GM21381 (cell line): ENCODE results near the gene SDK1.

Experiments
- ATAC-seq: cut with Tn5 transposase; IDR thresholded peaks from one replicate; pipeline ENCODE4 v1.9.1; 2021; ENCODE audit warnings: mild to moderate bottlenecking, moderate library complexity; ENCODE audit not compliant: unreplicated experiment

SDK1 gene

DNA sequence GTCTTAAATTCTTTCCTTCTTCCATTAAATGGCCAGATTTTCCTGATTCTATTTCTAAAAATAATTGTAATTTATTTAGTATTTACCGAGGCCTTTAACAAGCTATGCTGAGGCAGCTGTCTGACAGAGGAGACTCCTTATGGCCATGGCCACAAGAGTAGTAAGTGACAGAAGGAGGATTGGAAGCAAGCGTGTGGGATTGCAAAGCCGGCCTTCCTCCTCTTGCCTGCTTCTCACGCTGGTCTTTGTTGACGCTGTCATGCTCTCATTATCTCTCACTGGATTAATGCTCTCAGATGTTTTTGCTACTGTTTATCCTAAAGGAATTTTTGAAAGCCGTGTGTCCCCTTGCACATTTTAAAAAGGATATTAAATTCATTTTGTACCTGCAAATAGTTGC lies 546.3 kb downstream of the SDK1 start:
- ATAC-seq: no peak

DNA sequence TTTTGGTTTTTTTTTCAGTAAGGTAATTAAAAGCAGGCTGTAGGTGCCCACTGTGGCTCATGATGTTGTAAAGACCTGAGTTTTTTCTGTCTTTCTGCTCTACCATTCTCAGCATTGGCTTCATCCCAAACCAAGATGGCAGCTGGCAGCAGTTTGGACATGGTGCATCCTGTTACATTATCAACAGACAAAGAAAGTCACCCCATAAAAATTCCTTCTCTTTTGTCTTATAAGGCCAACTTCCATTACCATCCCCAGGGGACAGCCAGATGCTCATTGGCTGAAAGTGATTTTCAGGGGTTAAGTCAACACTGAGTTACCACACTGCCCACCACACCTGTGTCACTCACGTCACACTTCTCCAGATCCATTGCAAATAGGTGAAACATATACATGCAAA lies 558.4 kb downstream of the SDK1 start:
- no peak for ATAC-seq

DNA sequence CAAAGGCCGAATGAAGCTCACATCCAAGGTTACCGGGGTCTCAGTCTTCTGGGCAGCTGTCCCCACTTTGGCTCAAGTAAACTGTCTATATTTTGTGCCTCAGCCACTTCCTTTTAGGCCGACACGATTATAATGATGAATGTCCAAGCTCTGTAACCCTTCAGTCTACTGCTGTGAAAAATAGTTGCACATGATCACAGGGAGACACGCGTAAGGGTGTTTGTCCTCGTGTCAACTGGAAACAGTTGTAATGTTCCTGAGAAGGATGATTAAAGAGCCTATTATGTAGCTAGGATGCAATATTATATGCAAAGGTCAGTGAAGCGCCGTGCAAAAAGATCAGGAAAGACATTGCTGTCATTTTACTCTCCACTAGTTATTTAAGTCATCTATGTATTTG lies 559.9 kb downstream of the SDK1 start:
- ATAC-seq: no peak

DNA sequence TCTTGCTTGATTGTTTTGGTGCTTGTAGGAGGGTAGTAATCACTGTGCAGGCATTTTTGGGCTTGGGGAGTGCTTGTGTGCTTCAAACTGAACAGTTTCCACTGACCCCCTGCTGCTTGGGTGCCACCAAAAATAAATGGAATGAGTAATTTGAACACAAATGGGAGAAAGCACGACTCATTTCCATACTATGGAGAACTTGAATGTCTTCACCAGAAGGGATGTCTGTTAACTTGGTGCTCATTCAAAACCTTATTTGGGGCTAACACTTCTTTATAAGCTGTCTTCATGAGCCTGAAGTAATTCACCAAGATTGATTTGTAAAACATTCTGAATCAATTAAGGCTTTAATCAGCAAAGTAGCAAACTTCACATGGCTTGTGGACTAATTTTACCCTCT lies 560.3 kb downstream of the SDK1 start:
- ATAC-seq: no peak

DNA sequence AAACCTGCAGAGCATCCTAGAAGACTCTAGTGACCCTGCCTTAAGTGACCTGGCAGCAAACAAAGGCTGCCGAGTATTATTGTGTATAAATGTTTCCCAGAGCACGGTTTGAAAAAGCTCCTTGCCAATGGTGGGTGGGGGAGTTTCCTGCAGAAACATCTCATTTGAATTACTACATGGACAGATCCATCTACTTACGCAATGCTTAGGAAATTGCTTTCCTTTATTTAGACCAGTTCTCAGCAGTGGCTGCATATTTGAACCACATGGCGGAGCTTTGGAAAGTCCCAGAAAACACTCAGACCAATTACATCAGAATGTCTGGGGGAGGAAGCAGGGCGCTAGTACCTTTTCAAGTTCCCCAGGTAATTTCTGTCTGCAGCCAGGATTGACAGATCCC lies 560.9 kb downstream of the SDK1 start:
- no peak for ATAC-seq

DNA sequence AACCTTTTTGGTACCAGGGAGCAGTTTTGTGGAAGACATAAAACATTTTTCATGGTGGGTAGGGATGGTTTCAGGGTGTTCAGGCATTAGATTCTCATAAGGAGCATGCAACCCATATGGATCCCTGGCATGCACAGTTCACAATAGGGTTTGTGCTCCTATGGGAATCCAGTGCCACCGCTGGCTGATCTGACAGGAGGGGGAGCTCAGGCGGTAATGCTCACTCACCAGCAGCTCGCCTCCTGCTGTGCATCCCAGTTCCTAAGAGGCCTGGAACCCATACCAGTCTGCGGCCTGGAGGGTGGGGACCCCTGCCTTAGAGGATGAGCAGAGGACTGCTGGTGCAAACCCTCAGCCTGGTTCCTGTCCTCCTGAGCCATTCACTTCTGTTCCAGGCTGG lies 561.7 kb downstream of the SDK1 start:
- ATAC-seq: no peak

DNA sequence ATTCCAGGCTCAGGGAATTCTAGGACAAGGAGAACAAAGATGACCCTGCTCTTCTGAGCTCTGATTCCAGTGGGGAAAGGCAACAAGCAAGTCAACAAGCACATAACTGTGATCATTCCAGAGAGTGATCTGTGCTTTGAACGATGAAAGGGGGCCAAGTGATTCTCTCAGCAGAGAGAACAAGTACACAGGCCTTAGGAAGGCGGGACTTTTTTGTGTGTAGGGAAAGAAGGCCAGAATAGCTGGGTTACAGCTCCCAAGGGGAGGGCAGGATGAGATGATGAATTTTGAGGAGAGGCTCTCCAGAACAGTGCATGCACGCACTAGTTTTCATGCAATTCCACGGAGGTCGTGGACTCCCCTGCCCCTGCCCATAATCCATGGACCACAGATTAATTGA lies 565.2 kb downstream of the SDK1 start:
- no peak for ATAC-seq

DNA sequence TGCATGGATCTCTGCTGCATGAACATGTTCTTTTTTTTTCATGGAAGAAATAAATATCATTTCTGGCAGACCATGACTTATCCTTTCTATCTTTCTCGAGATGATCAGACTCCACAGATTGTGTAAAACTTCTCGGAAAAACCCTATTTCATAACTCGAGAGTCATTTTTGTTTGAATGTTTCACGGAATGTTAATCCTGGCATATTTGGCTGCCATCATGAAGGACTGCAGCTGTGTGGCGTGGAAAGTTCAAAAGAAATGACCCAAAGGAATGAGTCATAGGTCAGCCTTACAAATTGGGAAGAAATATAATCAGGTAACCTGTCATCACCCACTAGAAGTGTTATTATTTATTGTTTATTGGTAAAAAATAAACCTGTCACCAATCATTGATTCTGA lies 566.8 kb downstream of the SDK1 start:
- ATAC-seq: no peak

DNA sequence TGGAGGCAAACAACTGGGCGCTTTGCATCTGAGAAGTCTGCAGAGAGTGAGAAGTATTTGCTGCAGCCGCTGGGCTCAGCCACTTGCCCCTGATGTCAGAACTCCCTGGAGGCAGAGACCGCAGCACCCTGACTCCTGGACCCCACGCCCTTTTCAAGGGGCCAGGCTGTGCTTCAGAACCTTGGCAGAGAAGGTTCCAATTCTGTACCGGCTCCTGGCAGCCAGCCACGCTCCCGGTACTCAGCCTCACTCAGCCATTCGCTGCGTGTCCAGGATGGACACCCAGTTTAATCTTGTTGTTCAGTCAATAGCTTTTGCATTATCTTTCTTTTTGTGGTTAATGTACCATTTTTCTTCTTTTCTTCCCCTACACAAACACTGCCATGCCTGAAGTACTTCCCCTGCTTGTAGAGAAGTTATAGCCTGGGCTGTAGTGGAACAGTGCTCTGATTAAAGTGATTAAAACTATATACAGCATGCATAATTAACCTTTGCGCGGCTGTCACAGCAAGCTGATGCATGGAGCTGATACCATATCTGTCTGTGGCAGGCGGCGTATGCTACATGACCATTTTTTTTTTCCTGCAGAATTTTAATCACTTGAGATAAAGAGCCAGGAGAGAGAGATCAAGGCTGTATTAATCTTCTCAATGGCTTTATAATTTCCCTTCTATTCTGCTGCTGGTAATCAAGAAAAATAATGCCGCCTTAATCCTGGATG lies 578.5 kb downstream of the SDK1 start:
- no peak for ATAC-seq

DNA sequence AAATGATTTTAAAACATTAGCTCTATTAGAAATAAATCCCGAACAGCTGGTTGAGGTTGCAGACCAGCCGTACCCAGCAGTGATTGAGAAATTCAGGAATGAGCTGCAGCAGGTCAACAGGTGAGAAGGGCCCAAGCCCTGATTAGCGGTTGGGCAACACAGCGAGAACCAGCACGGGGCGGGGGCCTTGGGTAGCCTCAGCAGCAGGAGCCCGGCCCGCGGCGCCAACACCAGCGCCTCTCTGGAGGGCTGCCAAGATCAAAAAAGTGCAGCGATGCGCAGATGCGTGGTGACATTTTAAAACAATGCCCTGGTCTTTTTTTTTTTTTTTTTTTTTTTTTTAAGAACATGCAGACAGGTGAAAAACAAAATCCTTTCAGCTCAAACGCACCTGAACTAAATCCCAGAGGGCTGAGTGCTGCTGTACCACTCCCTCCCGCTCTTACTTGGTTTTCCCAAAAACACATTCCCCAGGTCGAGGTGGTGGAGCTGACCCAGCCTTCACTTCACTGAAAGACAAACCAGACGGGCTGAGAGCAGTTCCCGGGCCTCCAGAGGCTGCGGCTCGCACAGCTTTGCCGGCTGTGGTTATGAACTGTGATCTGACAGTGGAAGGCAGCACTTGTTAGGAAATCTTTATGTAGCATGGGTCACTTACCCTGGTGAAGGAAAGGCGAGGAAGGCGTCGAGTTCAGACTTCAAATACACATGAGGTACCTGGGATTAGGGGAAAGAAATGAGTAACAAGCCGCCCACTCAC lies 579.4 kb downstream of the SDK1 start:
- ATAC-seq: no peak

DNA sequence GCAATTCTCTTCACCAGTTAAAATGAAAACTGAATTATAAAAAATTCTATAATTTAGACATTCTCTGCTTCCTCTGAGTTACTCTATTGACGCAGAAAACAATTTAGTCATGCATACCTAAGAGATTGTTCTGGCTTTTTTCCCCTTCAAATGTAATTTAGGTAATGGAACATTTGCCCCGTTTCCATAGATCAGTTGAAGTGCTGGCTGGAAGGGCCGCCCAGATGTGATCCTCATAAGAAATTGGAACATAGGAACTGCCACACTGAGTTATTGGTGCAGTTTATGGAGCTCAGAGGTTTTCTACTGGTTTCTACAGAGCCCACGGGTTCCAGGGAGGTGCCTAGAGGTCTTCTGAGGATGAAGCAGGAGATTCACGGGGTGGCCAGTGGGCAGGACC lies 581.7 kb downstream of the SDK1 start:
- no peak for ATAC-seq

DNA sequence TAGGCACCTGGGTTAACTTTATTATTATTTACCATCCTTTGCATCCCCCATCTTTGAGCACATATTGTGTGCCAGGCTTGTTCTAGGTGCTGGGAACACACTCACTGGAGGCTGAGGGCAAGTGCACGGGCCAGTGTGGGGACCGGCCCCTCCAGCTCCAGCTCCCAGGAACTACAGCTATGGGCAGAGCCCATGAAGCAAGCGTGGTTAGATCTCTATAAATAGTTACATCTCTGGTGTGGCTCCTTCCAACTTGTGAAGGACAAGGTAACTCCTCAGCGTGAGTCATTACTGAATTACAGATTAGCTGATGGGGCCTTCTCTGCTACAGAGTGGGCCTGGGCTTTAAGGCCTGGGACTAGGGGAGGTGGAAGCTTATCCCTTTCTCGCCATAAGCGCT lies 583.5 kb downstream of the SDK1 start:
- no peak for ATAC-seq

DNA sequence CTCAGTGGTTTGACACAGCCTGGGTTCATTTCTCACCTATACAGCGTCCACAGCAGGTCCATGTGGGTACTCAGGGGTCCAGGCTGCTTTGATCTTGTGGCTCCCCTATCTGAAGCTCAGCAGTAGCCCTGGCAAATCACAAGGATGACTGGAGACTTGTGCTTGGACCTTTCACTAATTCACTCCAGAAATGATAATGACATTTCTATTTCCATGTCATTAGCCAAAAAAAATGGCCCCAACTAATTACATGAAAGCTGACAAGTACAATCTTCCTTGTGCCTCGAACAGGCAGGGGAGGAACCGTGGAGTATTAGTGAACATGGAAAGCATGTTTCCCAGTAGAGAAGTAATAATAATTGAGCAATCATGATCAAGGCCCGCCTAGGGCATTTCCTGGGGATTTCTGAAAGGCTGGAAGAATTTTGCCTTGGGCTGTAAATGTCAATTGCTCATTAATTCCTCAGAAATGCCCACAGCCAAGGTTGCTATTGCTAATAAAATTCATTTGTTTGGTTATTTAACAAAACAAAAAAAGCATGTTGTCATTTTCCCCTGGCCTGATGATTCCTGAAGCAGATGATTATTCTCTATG lies 586.1 kb downstream of the SDK1 start:
- no peak for ATAC-seq

DNA sequence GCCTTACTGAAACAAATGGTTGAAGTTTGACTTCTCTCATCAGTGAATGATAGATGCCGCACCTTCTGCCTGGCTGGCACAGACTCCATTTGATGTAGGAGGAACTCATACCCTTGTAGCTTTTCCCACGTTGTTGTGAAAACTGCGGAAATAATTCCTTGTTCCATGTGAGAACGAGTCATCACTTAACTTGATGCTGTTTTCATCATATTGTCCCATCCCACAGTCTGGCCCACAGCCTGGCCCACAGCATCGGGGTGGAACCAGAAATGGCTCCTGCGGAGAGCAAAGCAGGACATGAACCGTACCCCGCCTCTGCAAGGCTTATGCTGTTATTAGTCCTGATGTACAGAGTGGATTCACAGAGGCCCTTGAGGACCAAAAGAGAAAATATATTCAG lies 587.0 kb downstream of the SDK1 start:
- ATAC-seq: no peak

DNA sequence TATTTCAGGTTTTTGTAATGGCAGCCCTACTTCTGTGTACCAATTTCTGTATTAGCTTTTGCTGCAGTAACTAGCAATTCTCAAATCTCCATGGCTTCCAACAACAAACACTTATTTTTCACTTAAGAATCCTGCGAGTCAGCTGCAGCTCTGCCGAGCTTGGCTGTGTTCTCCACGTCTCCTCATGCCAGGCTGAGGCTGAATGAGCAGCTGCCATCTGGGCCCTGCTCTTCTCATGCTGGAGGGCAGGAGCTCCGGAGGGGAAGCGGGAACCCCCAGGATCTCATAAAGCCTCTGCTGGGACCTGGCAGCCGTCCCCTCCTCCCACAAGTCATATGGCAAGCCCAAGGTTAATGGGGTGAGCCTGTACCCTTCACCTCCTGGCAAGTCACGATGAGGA lies 591.1 kb downstream of the SDK1 start:
- ATAC-seq: no peak

DNA sequence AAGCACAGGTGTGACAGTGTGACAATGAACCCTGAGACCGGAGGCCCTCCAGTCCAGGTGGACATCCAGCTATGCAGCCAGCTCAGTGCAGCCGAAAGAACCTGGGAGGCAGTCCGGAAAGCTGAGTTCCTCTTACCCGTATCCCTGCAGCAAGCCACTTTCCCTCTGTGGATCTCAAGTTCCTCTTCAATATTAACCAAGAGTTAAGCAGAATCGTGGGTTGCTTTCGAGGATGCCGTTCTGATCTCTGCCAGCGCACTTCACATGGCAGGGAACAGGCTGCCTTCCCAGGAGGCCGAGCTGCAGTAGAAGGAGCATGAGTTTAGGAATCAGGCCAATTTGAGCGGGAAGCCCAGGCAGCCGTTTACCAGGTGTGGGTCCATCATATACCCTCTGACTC lies 591.6 kb downstream of the SDK1 start:
- ATAC-seq: no peak

DNA sequence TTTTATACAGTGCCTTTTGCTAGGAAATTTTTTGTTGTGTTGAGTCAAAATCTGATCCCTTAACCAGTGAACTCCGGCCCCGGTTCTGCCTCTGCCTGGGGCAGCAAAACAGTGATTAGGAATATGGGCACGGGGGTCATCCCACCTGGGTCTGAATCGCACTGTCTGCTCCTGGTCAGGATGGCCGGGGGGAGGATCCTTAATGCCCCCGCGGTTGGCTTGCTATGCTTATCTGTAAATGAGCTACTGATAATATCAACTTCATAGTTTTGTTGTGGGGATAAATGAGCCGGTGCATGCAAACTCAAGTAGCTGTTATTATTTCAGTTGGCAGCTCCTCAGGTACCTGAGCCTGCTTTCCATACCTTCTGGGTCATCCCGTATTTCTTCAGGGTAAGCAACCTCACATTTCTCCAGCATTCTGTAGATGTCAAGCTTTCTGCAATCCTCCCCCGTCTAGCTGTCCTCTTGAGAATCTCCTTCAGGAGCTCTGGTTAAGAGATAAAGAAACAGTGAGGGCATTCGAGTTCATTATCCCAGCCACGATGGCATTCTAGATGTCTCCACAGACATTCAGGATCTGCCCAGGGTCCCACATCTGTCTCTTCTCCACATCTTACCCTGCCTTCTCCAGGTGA lies 592.2 kb downstream of the SDK1 start:
- ATAC-seq: no peak

DNA sequence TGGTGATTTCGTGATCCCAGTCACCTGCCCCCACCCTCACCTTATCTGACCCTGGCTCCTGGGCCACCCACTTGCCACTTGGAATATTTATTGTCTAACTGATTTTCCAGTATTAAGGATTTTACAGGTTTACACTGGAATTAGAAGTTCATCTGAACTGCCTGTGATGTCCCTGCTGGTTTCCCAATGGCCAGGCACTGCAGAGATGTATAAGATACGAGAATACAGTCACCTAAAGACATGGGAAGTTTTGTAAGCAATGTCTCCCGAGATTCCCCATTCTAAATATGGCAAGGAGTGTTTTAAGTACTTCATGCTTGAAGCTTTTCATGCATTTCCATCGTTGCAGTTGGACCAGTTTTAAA lies 592.7 kb downstream of the SDK1 start:
- no peak for ATAC-seq

DNA sequence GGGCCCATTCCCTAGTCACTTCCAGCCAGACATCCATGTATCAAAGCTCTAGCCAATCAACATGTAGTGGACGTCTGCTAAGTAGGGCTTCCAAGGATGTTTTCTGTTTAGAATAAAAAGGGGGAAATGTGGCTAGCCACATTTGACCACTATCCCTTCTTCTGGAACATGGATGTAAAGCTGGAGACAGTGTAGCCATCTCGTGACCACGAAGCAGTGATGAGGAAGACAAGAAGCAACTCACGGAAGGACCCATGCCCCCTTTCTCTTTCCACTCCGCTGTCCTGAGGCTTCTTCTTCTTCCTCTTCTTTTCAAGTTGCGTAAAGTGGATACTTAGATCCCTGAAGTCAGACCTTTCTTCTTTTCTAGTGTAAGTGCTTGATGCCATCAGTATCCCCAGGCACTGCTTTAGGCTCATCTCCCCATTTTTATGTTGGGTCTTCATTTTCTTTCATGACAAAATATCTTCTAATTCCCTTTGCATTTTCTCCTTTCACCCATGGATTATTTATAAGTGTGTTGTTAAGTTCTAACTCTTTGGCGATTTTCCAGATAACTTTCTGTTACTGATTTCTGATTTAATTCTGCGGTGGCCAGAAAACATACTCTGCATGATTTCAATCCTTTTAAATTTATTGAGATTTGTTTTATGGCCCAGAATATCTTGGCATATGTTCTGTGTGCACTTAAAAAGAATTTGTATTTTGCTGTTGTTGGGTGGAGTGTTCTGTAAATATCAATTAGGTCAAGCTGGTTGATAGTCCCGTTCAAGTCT lies 594.5 kb downstream of the SDK1 start:
- no peak for ATAC-seq

DNA sequence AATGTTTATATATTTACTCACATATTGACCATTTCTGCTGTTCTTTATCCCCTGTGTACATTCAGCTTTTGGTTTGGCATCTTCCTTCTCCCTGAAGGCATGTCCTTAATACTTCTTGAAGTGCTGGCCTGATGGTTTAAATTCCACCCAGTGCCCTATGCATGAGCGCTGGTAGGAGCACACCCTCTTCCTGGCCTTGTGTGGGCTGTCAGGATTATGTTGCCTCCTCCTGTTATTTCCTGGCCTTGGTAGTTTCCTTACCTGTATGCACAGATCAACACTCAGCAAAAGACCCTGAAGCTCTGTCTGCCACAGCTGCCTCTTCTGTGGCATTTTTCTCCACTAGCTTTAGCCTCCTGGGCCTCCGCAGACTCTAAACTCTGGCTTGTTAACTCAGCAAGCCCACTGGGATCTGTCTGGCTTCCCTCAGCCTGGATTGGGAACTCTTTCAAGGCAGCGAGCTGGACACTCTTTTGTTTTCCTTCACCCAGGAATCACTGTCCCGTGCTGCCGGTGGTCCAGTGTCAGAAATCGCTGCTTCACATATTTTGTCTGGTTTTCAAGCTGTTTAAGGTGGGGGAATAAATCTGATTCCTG lies 595.2 kb downstream of the SDK1 start:
- no peak for ATAC-seq
